Left lung (tissue), 14 donors: ENCODE measurements around the gene ECSCR. TPM values are rescaled to one million over a fixed set of nuclear protein-coding genes. Genes with fewer than 3 reads are reported as not detected.
"Not testable (repeated sequence)": the region's sequence is repeated elsewhere in the genome, so short reads cannot be mapped to it uniquely, and the experiment has no call there.

Source experiments
- ATAC-seq: fragments of 200-7000 bp; cut with Tn5 transposase; one replicate; pipeline ENCODE4 v1.9.1; 2020; ENCODE audit warnings: moderate library complexity
- DNase-seq, 4 donors: peaks; one replicate each; pipeline ENCODE4 v3.0.0-alpha.2; 2013 to 2020
- H3K27ac ChIP-seq, 2 donors: fragments of 200-600 bp; sonication (generic) in 1 of 2; one replicate each; pipeline versions ENCODE4 v1.5.0 to v1.8.0; 2020 to 2021
- H3K27me3 ChIP-seq, 2 donors: fragments of 200-600 bp; sonication (generic) in 1 of 2; one replicate each; pipeline versions ENCODE4 v1.5.0 to v1.8.0; 2020 to 2021
- H3K36me3 ChIP-seq, 2 donors: fragments of 200-600 bp; sonication (generic) in 1 of 2; one replicate each; pipeline versions ENCODE4 v1.5.0 to v1.8.0; 2020 to 2021
- H3K4me1 ChIP-seq, 2 donors: fragments of 200-600 bp; one replicate each; pipeline ENCODE4 v1.8.0; 2021
- H3K4me3 ChIP-seq, 2 donors: fragments of 200-600 bp; sonication (generic) in 1 of 2; one replicate each; pipeline versions ENCODE4 v1.5.0 to v1.8.0; 2020 to 2021; ENCODE audit warnings: mild to moderate bottlenecking in 1 of 2
- H3K9me3 ChIP-seq, 2 donors: fragments of 200-600 bp; sonication (generic) in 1 of 2; one replicate each; pipeline versions ENCODE4 v1.5.0 to v1.8.0; 2020 to 2021
- intact Hi-C, 2 donors: fragments of 100-400 bp; cut with DNase I; formaldehyde crosslinking; loops; one replicate each; pipeline versions ENCODE4 v1.11.2 to v1.14.2; 2022
- long read RNA-seq, 12 donors: library from polyadenylated mRNA in 2 of 12; unstranded in 2 of 12; transcript quantifications; one replicate each; pipeline ENCODE4 v2.0.0 and lab custom pipeline, GENCODE V29; 2019 to 2026
- polyA plus RNA-seq, 6 donors: library from polyadenylated mRNA; unstranded; fragments of 120-200 nt; gene quantifications; one replicate each; pipeline ENCODE4 v1.2.1, GENCODE V29; 2013; ENCODE audit not compliant: insufficient read length in 6 of 6
- total RNA-seq, 2 donors: library from RNA; stranded (reverse); fragmentation: NEBNext Ultra II Directional; extraction: Animal tissue kit (Norgen Biotek cat#: 25700); gene quantifications; one replicate each; pipeline ENCODE4 v1.2.1, GENCODE V29; 2021
- TF ChIP-seq, protein P1 (sequence below), 2 donors: fragments of 200-600 bp; sonication (generic) in 1 of 2; IDR thresholded peaks; one replicate each; pipeline versions ENCODE4 v1.5.0 to v1.8.0; 2021; ENCODE audit warnings: antibody characterized with exemption in 2 of 2
- donor health status: DM: no; HTN: yes; CAD: no.
- donor health status: DM: no; HTN: no; CAD: no.

ECSCR gene, protein sequence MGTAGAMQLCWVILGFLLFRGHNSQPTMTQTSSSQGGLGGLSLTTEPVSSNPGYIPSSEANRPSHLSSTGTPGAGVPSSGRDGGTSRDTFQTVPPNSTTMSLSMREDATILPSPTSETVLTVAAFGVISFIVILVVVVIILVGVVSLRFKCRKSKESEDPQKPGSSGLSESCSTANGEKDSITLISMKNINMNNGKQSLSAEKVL
- 10 to 100 TPM; 25.4 to 48.9 TPM for total RNA-seq
- polyA plus RNA-seq: 10 to 100 TPM; 62.5 to 72.6 (median 65.2) TPM
- long read RNA-seq, donor 1, transcript ECSCR-201 (10 exons, 1,035 nt): major isoform, 26 of 26 reads
- long read RNA-seq, donor 1, partial matches to known transcripts: 0 of 26 reads
- long read RNA-seq, donor 1, other reads (novel, unspliced or antisense): 0 of 26 reads
- long read RNA-seq, donor 2, transcript ECSCR-201 (10 exons, 1,035 nt): major isoform, 20 of 20 reads
- long read RNA-seq, donor 2, partial matches to known transcripts: 0 of 20 reads
- long read RNA-seq, donor 2, other reads (novel, unspliced or antisense): 0 of 20 reads
- long read RNA-seq, donor 3, transcript ECSCR-201 (10 exons, 1,035 nt): major isoform, 11 of 11 reads
- long read RNA-seq, donor 3, partial matches to known transcripts: 0 of 11 reads
- long read RNA-seq, donor 3, other reads (novel, unspliced or antisense): 0 of 11 reads
- long read RNA-seq, donor 4, transcript ECSCR-201 (10 exons, 1,035 nt): major isoform, 37 of 39 reads
- long read RNA-seq, donor 4, partial matches to known transcripts: 2 of 39 reads
- long read RNA-seq, donor 4, other reads (novel, unspliced or antisense): 0 of 39 reads
- long read RNA-seq, donor 5, transcript ECSCR-201 (10 exons, 1,035 nt): major isoform, 18 of 18 reads
- long read RNA-seq, donor 5, partial matches to known transcripts: 0 of 18 reads
- long read RNA-seq, donor 5, other reads (novel, unspliced or antisense): 0 of 18 reads
- long read RNA-seq, donor 6, transcript ECSCR-201 (10 exons, 1,035 nt): major isoform, 16 of 21 reads
- long read RNA-seq, donor 6, partial matches to known transcripts: 5 of 21 reads
- long read RNA-seq, donor 6, other reads (novel, unspliced or antisense): 0 of 21 reads
- long read RNA-seq, donor 7, transcript ECSCR-201 (10 exons, 1,035 nt): major isoform, 13 of 13 reads
- long read RNA-seq, donor 7, partial matches to known transcripts: 0 of 13 reads
- long read RNA-seq, donor 7, other reads (novel, unspliced or antisense): 0 of 13 reads
- long read RNA-seq, donor 8, transcript ECSCR-201 (10 exons, 1,035 nt): major isoform, 7 of 7 reads
- long read RNA-seq, donor 8, partial matches to known transcripts: 0 of 7 reads
- long read RNA-seq, donor 8, other reads (novel, unspliced or antisense): 0 of 7 reads
- long read RNA-seq, donor 9: 0 reads
- long read RNA-seq, donor 10, transcript ECSCR-201 (10 exons, 1,035 nt): major isoform, 65 of 66 reads
- long read RNA-seq, donor 10, partial matches to known transcripts: 1 of 66 reads
- long read RNA-seq, donor 10, other reads (novel, unspliced or antisense): 0 of 66 reads
- long read RNA-seq, donor 11, transcript ECSCR-201 (10 exons, 1,035 nt): major isoform, 5 of 5 reads
- long read RNA-seq, donor 11, partial matches to known transcripts: 0 of 5 reads
- long read RNA-seq, donor 11, other reads (novel, unspliced or antisense): 0 of 5 reads
- long read RNA-seq, donor 12, transcript ECSCR-201 (10 exons, 1,035 nt): major isoform, 11 of 11 reads
- long read RNA-seq, donor 12, partial matches to known transcripts: 0 of 11 reads
- long read RNA-seq, donor 12, other reads (novel, unspliced or antisense): 0 of 11 reads

GRCh38 chr5:139462586-139463276 lies at the start of gene ECSCR:
ECSCR (minus strand) TSS chr5:139462743; CDS start chr5:139462670, 73 bp downstream.
- intact Hi-C loops: no loop called here
- Histone ChIP-seq H3K27ac (peak within 1 kb of the TSS; percentile 42 to 79), H3K4me3 (peak within 1 kb of the TSS in 1 of 2 donors; percentile 42), H3K27me3 (no peaks in the 10 kb centered on the region), H3K9me3 (no peaks in the 10 kb centered on the region), H3K4me1 (peaks cover 0 to 26% of the 10 kb centered on the region in 2 donors), H3K36me3 (no peaks in the 10 kb centered on the region)
- peak in 1 of 4 donors; percentile 20 for DNase-seq
- TF ChIP-seq, protein P1, sequence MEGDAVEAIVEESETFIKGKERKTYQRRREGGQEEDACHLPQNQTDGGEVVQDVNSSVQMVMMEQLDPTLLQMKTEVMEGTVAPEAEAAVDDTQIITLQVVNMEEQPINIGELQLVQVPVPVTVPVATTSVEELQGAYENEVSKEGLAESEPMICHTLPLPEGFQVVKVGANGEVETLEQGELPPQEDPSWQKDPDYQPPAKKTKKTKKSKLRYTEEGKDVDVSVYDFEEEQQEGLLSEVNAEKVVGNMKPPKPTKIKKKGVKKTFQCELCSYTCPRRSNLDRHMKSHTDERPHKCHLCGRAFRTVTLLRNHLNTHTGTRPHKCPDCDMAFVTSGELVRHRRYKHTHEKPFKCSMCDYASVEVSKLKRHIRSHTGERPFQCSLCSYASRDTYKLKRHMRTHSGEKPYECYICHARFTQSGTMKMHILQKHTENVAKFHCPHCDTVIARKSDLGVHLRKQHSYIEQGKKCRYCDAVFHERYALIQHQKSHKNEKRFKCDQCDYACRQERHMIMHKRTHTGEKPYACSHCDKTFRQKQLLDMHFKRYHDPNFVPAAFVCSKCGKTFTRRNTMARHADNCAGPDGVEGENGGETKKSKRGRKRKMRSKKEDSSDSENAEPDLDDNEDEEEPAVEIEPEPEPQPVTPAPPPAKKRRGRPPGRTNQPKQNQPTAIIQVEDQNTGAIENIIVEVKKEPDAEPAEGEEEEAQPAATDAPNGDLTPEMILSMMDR (IDR thresholded peaks at IDR 0.05): no peak
- peak; percentile 50 for ATAC-seq

DNA sequence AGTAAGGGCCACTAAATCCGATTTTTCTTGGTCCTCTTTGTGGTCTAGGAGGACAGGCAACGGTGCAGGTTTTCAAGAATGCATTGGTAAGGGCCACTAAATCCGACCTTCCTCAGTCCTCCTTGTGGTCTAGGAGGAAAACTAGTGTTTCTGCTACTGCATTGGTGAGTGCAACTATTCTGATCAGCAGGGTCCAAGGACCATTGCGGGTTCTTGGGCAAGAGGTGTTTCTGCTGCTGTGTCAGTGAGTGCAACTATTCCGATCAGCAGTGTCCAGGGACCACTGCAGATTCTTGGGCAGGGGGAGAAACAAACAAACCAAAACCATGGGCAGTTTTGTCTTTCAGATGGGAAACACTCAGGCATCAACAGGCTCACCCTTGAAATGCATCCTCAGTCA lies 42.2 kb upstream of the ECSCR start:
- H3K36me3 ChIP-seq, H3K9me3 ChIP-seq, H3K27ac ChIP-seq, H3K4me1 ChIP-seq, DNase-seq, H3K4me3 ChIP-seq, intact Hi-C loops, ATAC-seq, H3K27me3 ChIP-seq: not testable (repeated sequence)

GRCh38 chr5:139503879-139504278 lies 41.3 kb upstream of the ECSCR start:
- intact Hi-C loops, H3K27ac ChIP-seq, H3K4me3 ChIP-seq, H3K27me3 ChIP-seq, ATAC-seq, H3K4me1 ChIP-seq, H3K36me3 ChIP-seq, DNase-seq, H3K9me3 ChIP-seq: not testable (repeated sequence)

DNA sequence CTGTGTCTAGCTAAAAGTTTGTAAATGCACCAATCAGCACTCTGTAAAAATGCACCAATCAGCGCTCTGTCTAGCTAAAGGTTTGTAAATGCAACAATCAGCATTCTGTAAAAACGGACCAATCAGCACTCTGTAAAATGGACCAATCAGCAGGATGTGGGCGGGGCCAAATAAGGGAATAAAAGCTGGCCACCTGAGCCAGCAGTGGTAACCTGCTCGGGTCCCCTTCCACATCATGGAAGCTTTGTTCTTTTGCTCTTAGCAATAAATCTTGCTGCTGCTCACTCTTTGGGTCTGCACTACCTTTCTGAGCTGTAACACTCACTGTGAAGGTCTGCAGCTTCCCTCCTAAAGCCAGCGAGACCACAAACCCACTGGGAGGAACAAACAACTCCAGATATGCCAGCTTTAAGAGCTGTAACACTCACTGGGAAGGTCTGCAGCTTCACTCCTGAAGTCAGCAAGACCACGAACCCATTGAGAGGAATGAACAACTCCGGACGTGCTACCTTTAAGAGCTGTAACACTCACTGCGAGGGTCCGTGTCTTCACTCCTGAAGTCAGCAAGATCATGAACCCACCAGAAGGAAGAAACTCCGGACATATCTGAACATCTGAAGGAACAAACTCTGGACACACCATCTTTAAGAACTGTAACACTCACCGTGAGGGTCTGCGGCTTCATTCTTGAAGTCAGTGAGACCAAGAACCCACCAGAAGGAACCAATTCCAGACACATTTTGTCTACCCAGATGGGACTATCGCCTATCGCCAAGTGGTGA lies 40.7 kb upstream of the ECSCR start:
- ATAC-seq, H3K27ac ChIP-seq, H3K27me3 ChIP-seq, intact Hi-C loops, H3K9me3 ChIP-seq, H3K4me3 ChIP-seq, H3K4me1 ChIP-seq, H3K36me3 ChIP-seq, DNase-seq: not testable (repeated sequence)

- no peak overlapping the region for H3K4me3 ChIP-seq
- H3K4me1 ChIP-seq: peaks cover 0 to 4% of the 10 kb centered on the region in 2 donors
- no peaks in the 10 kb centered on the region for H3K9me3 ChIP-seq
- ATAC-seq (no peak), DNase-seq (no peak)
- H3K27ac ChIP-seq: no peak overlapping the region
- no peaks in the 10 kb centered on the region for H3K36me3 ChIP-seq
- TF ChIP-seq, protein P1 (IDR thresholded peaks at IDR 0.05): no peak
- intact Hi-C loops: no loop called here
- H3K27me3 ChIP-seq: no peaks in the 10 kb centered on the region
Measured at GRCh38 chr5:139501381-139501780, 38.8 kb upstream of the ECSCR start.
